RWPE2 (cell line): ENCODE results near the gene ANGEL2.

ENCODE experiments used
- ATAC-seq: fragments of 200-7000 bp; cut with Tn5 transposase; 3 replicates; pipeline ENCODE4 v1.9.1; 2021; ENCODE audit warnings: low read depth
- DNase-seq: peaks from one replicate; pipeline ENCODE4 v3.0.0-alpha.2; 2020; ENCODE audit warnings: low spot score
- H3K27ac ChIP-seq: fragments of 450-650 bp; 2 replicates; pipeline ENCODE4 v1.5.1; 2017; ENCODE audit warnings: mild to moderate bottlenecking; ENCODE audit not compliant: poor library complexity, severe bottlenecking
- H3K27me3 ChIP-seq: fragments of 250-450 bp; sonication (Bioruptor Pico); 2 replicates; pipeline ENCODE4 v1.5.1; 2021; ENCODE audit warnings: mild to moderate bottlenecking, moderate library complexity; ENCODE audit not compliant: insufficient read depth, poor library complexity, severe bottlenecking
- H3K36me3 ChIP-seq: fragments of 250-450 bp; sonication (Bioruptor Pico); 2 replicates; pipeline ENCODE4 v1.5.1; 2020; ENCODE audit warnings: low read depth, mild to moderate bottlenecking, moderate library complexity
- H3K4me1 ChIP-seq: fragments of 250-450 bp; sonication (Bioruptor Pico); 2 replicates; pipeline ENCODE4 v1.5.1; 2021; ENCODE audit warnings: mild to moderate bottlenecking, moderate library complexity; ENCODE audit not compliant: insufficient read depth, poor library complexity, severe bottlenecking
- H3K4me3 ChIP-seq: fragments of 250-450 bp; sonication (Bioruptor Pico); 2 replicates; pipeline ENCODE4 v1.5.1; 2021; ENCODE audit warnings: mild to moderate bottlenecking, moderate library complexity; ENCODE audit not compliant: severe bottlenecking
- H3K9me3 ChIP-seq: fragments of 250-450 bp; sonication (Bioruptor Pico); 2 replicates; pipeline ENCODE4 v1.5.1; 2021; ENCODE audit warnings: mild to moderate bottlenecking, moderate library complexity; ENCODE audit not compliant: severe bottlenecking
- CTCF ChIP-seq: fragments of 450-650 bp; IDR thresholded peaks from one replicate; pipeline ENCODE4 v1.5.1; 2017; ENCODE audit warnings: mild to moderate bottlenecking, moderate library complexity; ENCODE audit not compliant: poor library complexity, severe bottlenecking

ANGEL2 gene

GRCh38 chr1:212976586-212976985 is 39.1 kb downstream of the ANGEL2 start:
- H3K36me3 ChIP-seq, result no peaks in the 10 kb centered on the region
- H3K4me3 ChIP-seq, result no peak overlapping the region
- TF ChIP-seq CTCF, result no peak
- no peaks in the 10 kb centered on the region for H3K4me1 ChIP-seq
- no peaks in the 10 kb centered on the region for H3K9me3 ChIP-seq
- ATAC-seq, result no peak
- no peak overlapping the region for H3K27ac ChIP-seq
- no peaks in the 10 kb centered on the region for H3K27me3 ChIP-seq
- no peak for DNase-seq

GRCh38 chr1:212975111-212975918 is 40.4 kb downstream of the ANGEL2 start:
- no peaks in the 10 kb centered on the region for H3K36me3 ChIP-seq

GRCh38 chr1:212974711-212975110 is 41.0 kb downstream of the ANGEL2 start:
- no peak overlapping the region for H3K27ac ChIP-seq
- no peaks in the 10 kb centered on the region for H3K4me1 ChIP-seq
- H3K4me3 ChIP-seq, result no peak overlapping the region
- TF ChIP-seq CTCF, result no peak
- ATAC-seq, result no peak
- no peaks in the 10 kb centered on the region for H3K27me3 ChIP-seq
- H3K9me3 ChIP-seq, result no peaks in the 10 kb centered on the region
- H3K36me3 ChIP-seq, result no peaks in the 10 kb centered on the region
- no peak for DNase-seq

More at GRCh38 chr1:212975111-212975918, 40.4 kb downstream of the ANGEL2 start:
- Histone ChIP-seq H3K27ac (no peak overlapping the region), H3K4me1 (no peaks in the 10 kb centered on the region), H3K9me3 (no peaks in the 10 kb centered on the region), H3K27me3 (no peaks in the 10 kb centered on the region), H3K4me3 (no peak overlapping the region)
- ATAC-seq, result no peak
- TF ChIP-seq CTCF, result no peak
- DNase-seq, result no peak

- H3K27ac ChIP-seq, result no peak overlapping the region
- DNase-seq, result no peak
- no peak for ATAC-seq
- no peak for TF ChIP-seq CTCF
- H3K9me3 ChIP-seq, result no peaks in the 10 kb centered on the region
- H3K4me1 ChIP-seq, result no peaks in the 10 kb centered on the region
- H3K27me3 ChIP-seq, result no peaks in the 10 kb centered on the region
- no peaks in the 10 kb centered on the region for H3K36me3 ChIP-seq
- no peak overlapping the region for H3K4me3 ChIP-seq
These were observed 41.8 kb downstream of the ANGEL2 start for GRCh38 chr1:212973899-212974298.

- Histone ChIP-seq H3K4me1 (no peaks in the 10 kb centered on the region), H3K27me3 (no peaks in the 10 kb centered on the region), H3K4me3 (no peak overlapping the region), H3K9me3 (no peaks in the 10 kb centered on the region), H3K27ac (no peak overlapping the region), H3K36me3 (no peaks in the 10 kb centered on the region)
- no peak for DNase-seq
- TF ChIP-seq CTCF, result no peak
- ATAC-seq, result no peak
These were observed 42.2 kb downstream of the ANGEL2 start for GRCh38 chr1:212973426-212973825.
